ENCODE data around the gene GCSH. TPM values are rescaled to one million over a fixed set of nuclear protein-coding genes. Genes with fewer than 3 reads are reported as not detected.
A peak's percentile ranks its signal among the peaks of the same experiment; 100 is the strongest.

GCSH gene
- total and polyA plus RNA-seq, 4 donors, result 16.3 to 31.5 (median 21.7) TPM

- Histone ChIP-seq H3K27ac (ENCODE audit: low read depth in 1 of 2, low read length in 1 of 2) (no peak overlapping the region), H3K36me3 (ENCODE audit: control insufficient read depth in 4 of 4, insufficient read depth in 4 of 4, low read length in 4 of 4) (peaks cover 0 to 4% (median 0%) of the 10 kb centered on the region in 4 donors), H3K9me3 (ENCODE audit: control insufficient read depth in 4 of 4, insufficient read depth in 3 of 4, low read length in 3 of 4) (no peaks in the 10 kb centered on the region), H3K27me3 (ENCODE audit: control insufficient read depth in 3 of 3, insufficient read depth in 3 of 3, low read length in 2 of 3) (no peaks in the 10 kb centered on the region), H3K4me1 (ENCODE audit: control insufficient read depth in 5 of 5, insufficient read depth in 5 of 5, low read length in 5 of 5) (peaks cover 0 to 4% (median 1%) of the 10 kb centered on the region in 5 donors), H3K9ac (ENCODE audit: insufficient read depth in 1 of 2, low read length in 2 of 2) (no peak overlapping the region), H3K4me3 (no peak overlapping the region)
- DNase-seq, result peak; percentile 24 to 87 (median 78)
- no peak for TF ChIP-seq CTCF (IDR thresholded peaks at IDR 0.05; ENCODE audit: control extremely low read depth, extremely low read depth)
- WGBS, 2 donors, result 78 to 81% methylated on average over 21 of the region's 21 CpGs
- ATAC-seq (ENCODE audit: insufficient read depth, low FRiP score), result no peak
These were observed 1.4 kb downstream of the GCSH start for GRCh38 chr16:81094771-81095251.

- H3K27ac ChIP-seq (ENCODE audit: low read depth in 1 of 2, low read length in 1 of 2), result no peak overlapping the region
- no peaks in the 10 kb centered on the region for H3K9me3 ChIP-seq (ENCODE audit: control insufficient read depth in 4 of 4, insufficient read depth in 3 of 4, low read length in 3 of 4)
- no peaks in the 10 kb centered on the region for H3K27me3 ChIP-seq (ENCODE audit: control insufficient read depth in 3 of 3, insufficient read depth in 3 of 3, low read length in 2 of 3)
- H3K9ac ChIP-seq (ENCODE audit: insufficient read depth in 1 of 2, low read length in 2 of 2), result no peak overlapping the region
- TF ChIP-seq CTCF (IDR thresholded peaks at IDR 0.05; ENCODE audit: control extremely low read depth, extremely low read depth), result no peak
- ATAC-seq (ENCODE audit: insufficient read depth, low FRiP score), result no peak
- peaks cover 0 to 18% (median 5%) of the 10 kb centered on the region in 4 donors for H3K36me3 ChIP-seq (ENCODE audit: control insufficient read depth in 4 of 4, insufficient read depth in 4 of 4, low read length in 4 of 4)
- no peak overlapping the region for H3K4me3 ChIP-seq
- no peak for DNase-seq
- H3K4me1 ChIP-seq (ENCODE audit: control insufficient read depth in 5 of 5, insufficient read depth in 5 of 5, low read length in 5 of 5), result peaks cover 0 to 1% (median 0%) of the 10 kb centered on the region in 5 donors
- WGBS, 2 donors, result 95 to 98% methylated on average over 5 of the region's 5 CpGs
These were observed 7.4 kb downstream of the GCSH start for GRCh38 chr16:81088836-81089235.

GRCh38 chr16:81081014-81081413, 15.2 kb downstream of the GCSH start:
- peaks cover 0 to 4% (median 1%) of the 10 kb centered on the region in 4 donors for H3K36me3 ChIP-seq (ENCODE audit: control insufficient read depth in 4 of 4, insufficient read depth in 4 of 4, low read length in 4 of 4)
- ATAC-seq (ENCODE audit: insufficient read depth, low FRiP score) (no peak), DNase-seq (no peak)
- no peak overlapping the region for H3K27ac ChIP-seq (ENCODE audit: low read depth in 1 of 2, low read length in 1 of 2)
- peaks cover 0 to 7% (median 0%) of the 10 kb centered on the region in 5 donors for H3K4me1 ChIP-seq (ENCODE audit: control insufficient read depth in 5 of 5, insufficient read depth in 5 of 5, low read length in 5 of 5)
- 95 to 96% methylated on average over 4 of the region's 4 CpGs for WGBS, 2 donors
- no peaks in the 10 kb centered on the region for H3K27me3 ChIP-seq (ENCODE audit: control insufficient read depth in 3 of 3, insufficient read depth in 3 of 3, low read length in 2 of 3)
- no peaks in the 10 kb centered on the region for H3K9me3 ChIP-seq (ENCODE audit: control insufficient read depth in 4 of 4, insufficient read depth in 3 of 4, low read length in 3 of 4)
- TF ChIP-seq CTCF (IDR thresholded peaks at IDR 0.05; ENCODE audit: control extremely low read depth, extremely low read depth), result no peak
- H3K9ac ChIP-seq (ENCODE audit: insufficient read depth in 1 of 2, low read length in 2 of 2), result no peak overlapping the region
- H3K4me3 ChIP-seq, result no peak overlapping the region

GRCh38 chr16:81080233-81080632, 16.0 kb downstream of the GCSH start:
- peaks cover 0 to 2% (median 0%) of the 10 kb centered on the region in 4 donors for H3K36me3 ChIP-seq (ENCODE audit: control insufficient read depth in 4 of 4, insufficient read depth in 4 of 4, low read length in 4 of 4)
- peak in 2 of 3 donors; percentile 18 to 67 for DNase-seq
- H3K27me3 ChIP-seq (ENCODE audit: control insufficient read depth in 3 of 3, insufficient read depth in 3 of 3, low read length in 2 of 3), result no peaks in the 10 kb centered on the region
- 89 to 100% methylated on average over 1 of the region's 1 CpG for WGBS, 2 donors
- H3K27ac ChIP-seq (ENCODE audit: low read depth in 1 of 2, low read length in 1 of 2), result no peak overlapping the region
- H3K4me3 ChIP-seq, result no peak overlapping the region
- ATAC-seq (ENCODE audit: insufficient read depth, low FRiP score), result no peak
- peaks cover 0 to 7% (median 0%) of the 10 kb centered on the region in 5 donors for H3K4me1 ChIP-seq (ENCODE audit: control insufficient read depth in 5 of 5, insufficient read depth in 5 of 5, low read length in 5 of 5)
- H3K9ac ChIP-seq (ENCODE audit: insufficient read depth in 1 of 2, low read length in 2 of 2), result peak overlapping the region in 1 of 2 donors; percentile 19
- TF ChIP-seq CTCF (IDR thresholded peaks at IDR 0.05; ENCODE audit: control extremely low read depth, extremely low read depth), result no peak
- no peaks in the 10 kb centered on the region for H3K9me3 ChIP-seq (ENCODE audit: control insufficient read depth in 4 of 4, insufficient read depth in 3 of 4, low read length in 3 of 4)

Measured in lung (tissue), 12 donors.